GM12892 (cell line): Measurements from ENCODE around the gene SLC39A5.

Experiments
- POLR2A ChIP-seq: IDR thresholded peaks from 2 replicates; pipeline ENCODE4 v1.6.1; 2011; ENCODE audit warnings: low read depth, low read length, control low read depth
- POLR2AphosphoS5 ChIP-seq: IDR thresholded peaks from 2 replicates; pipeline ENCODE4 v1.6.1; 2011; ENCODE audit warnings: low read depth, low read length, control low read depth

DNA sequence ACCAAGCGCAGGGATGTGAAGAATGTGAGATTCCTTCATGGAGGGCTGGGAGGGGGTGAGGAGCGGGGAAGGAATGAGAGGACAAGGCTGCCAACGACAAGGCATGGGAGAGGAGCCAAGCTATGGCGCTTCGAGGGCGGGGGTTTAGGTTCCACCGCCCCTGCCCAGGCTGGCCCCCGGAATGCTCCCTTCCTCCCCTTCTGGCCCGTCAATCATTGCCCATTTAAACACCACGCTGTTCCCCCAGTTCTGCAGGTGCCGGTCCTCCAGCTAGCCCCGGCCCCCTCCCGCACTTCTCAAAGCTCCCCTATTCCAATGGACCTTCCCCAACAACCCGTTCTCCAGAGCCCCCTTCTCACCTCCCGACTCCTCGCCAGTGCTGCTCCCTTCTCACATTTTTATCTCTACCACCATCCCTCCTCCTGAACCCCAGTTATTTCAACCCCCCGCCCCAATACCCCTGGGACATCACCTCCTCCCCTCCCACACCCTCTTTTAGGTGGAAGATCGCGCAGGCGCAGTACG lies 8.6 kb upstream of the SLC39A5 start:
- TF ChIP-seq POLR2AphosphoS5 (no peak), POLR2A (no peak)
